CD8-positive, alpha-beta memory T cell (primary cell): ENCODE measurements around the gene C8B. TPM values are rescaled to one million over a fixed set of nuclear protein-coding genes. Genes with fewer than 3 reads are reported as not detected.

Experiments
- CTCF ChIA-PET: fragments of 350-600 bp; sonication (Branson Sonifier 250); formaldehyde crosslinking; loops from one replicate; lab custom pipeline; 2021; ENCODE audit warnings: antibody characterized with exemption; lab: Charles Lee
- POLR2A ChIA-PET: fragments of 350-600 bp; sonication (Branson Sonifier 250); formaldehyde crosslinking; loops from one replicate; lab custom pipeline; 2021; ENCODE audit warnings: antibody characterized with exemption; lab: Charles Lee
- DNase-seq, 5 donors: peaks; one replicate each; pipeline versions ENCODE4 v3.0.0 to v3.0.0-alpha.2; 2020 to 2022; ENCODE audit warnings: mixed read lengths in 1 of 5
- H3K27ac ChIP-seq: one replicate; pipeline ENCODE4 v1.7.0; 2013; ENCODE audit warnings: low read depth, mild to moderate bottlenecking, low read length, moderate library complexity
- H3K27me3 ChIP-seq: 2 replicates; pipeline ENCODE4 v1.7.0; 2013; ENCODE audit warnings: low read length, mild to moderate bottlenecking; ENCODE audit not compliant: insufficient read depth, poor library complexity, severe bottlenecking
- H3K36me3 ChIP-seq: 2 replicates; pipeline ENCODE4 v1.7.0; 2013; ENCODE audit warnings: mild to moderate bottlenecking, low read length, moderate library complexity; ENCODE audit not compliant: insufficient read depth
- H3K4me1 ChIP-seq: 2 replicates; pipeline ENCODE4 v1.7.0; 2013; ENCODE audit warnings: mild to moderate bottlenecking, low read length, moderate library complexity; ENCODE audit not compliant: insufficient read depth
- H3K4me3 ChIP-seq: 2 replicates; pipeline ENCODE4 v1.7.0; 2013; ENCODE audit warnings: mild to moderate bottlenecking, low read length
- H3K9me3 ChIP-seq: 2 replicates; pipeline ENCODE4 v1.7.0; 2013; ENCODE audit warnings: mild to moderate bottlenecking, low read length
- H3K27ac Mint-ChIP-seq, 8 donors: one replicate each; pipeline ENCODE4 v1.8.0; 2020 to 2021; ENCODE audit warnings: mixed read lengths in 8 of 8, mild to moderate bottlenecking in 6 of 8, inconsistent platforms in 3 of 8, moderate library complexity in 3 of 8
- H3K27me3 Mint-ChIP-seq, 2 donors: one replicate each; pipeline ENCODE4 v1.8.0; 2020 to 2021; ENCODE audit warnings: mixed read lengths in 2 of 2, mild to moderate bottlenecking in 1 of 2, moderate library complexity in 1 of 2
- H3K36me3 Mint-ChIP-seq, 3 donors: one replicate each; pipeline ENCODE4 v1.8.0; 2020 to 2021; ENCODE audit warnings: mixed read lengths in 3 of 3, inconsistent platforms in 1 of 3, mild to moderate bottlenecking in 1 of 3
- H3K4me1 Mint-ChIP-seq, 3 donors: one replicate each; pipeline ENCODE4 v1.8.0; 2020 to 2021; ENCODE audit warnings: mixed read lengths in 3 of 3, inconsistent platforms in 1 of 3, mild to moderate bottlenecking in 1 of 3
- H3K4me3 Mint-ChIP-seq, 7 donors: one replicate each; pipeline ENCODE4 v1.8.0; 2020 to 2021; ENCODE audit warnings: mixed read lengths in 7 of 7, mild to moderate bottlenecking in 6 of 7, moderate library complexity in 4 of 7, inconsistent platforms in 2 of 7
- H3K9me3 Mint-ChIP-seq, 5 donors: one replicate each; pipeline ENCODE4 v1.8.0; 2020 to 2022; ENCODE audit warnings: mixed read lengths in 5 of 5, mild to moderate bottlenecking in 3 of 5, moderate library complexity in 2 of 5, inconsistent platforms in 1 of 5
- polyA plus RNA-seq: library from polyadenylated mRNA; unstranded; fragments of 300-500 nt; fragmentation: Illumina TruSeq; gene quantifications from one replicate; pipeline ENCODE4 v1.2.3, GENCODE V29; 2021
- total RNA-seq, 2 experiments: library from RNA; stranded (reverse); gene quantifications; one replicate each; pipeline ENCODE4 v1.2.3, GENCODE V29; 2021

The C8B gene
- total RNA-seq (not detected), polyA plus RNA-seq (not detected)

DNA sequence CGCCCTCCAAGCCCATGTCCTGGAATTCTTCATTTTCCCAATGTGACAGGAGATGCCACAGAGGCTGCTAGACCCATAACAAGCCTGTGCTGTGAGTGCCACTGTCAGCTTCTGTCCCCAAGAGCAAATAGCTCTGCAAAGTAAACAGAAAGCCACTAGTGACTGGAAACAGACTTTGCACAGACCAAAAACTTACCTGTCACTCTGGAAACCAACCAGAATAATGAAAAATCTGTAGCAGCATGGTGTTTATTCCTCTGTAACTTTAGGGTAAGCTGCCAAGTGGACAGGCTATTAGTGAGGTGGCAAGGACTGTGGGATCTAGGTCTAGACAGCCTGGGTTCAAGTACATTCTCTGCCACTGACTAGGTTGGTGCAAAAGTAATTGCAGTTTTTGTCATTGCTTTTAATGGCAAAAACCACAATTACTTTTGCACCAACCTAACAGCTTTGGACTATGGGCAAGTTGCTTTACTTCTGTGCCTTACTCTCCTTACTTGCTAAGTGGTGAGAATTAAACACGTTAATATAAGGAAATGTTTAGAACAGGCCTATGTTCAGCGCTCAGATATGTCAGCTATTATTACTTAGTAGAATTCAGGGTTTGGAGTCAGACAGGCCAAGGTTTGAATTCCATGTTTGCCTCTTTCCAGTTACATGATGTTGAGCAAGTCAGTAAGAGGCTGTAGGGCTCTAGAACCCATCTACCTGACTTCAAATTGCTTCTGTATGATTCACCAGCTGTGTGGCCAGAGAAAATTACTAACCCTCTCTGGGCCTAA, at the start of gene C8B:
Gene C8B, minus strand, starts transcription at position 100 of the 782 bp plus-strand sequence. Its CDS starts 67 bp downstream, at position 33.
- Histone ChIP-seq H3K4me1 (no peaks in the 10 kb centered on the region), H3K27me3 (no peaks in the 10 kb centered on the region), H3K27ac (no peak within 1 kb of the TSS), H3K4me3 (no peak within 1 kb of the TSS), H3K9me3 (no peaks in the 10 kb centered on the region), H3K36me3 (no peaks in the 10 kb centered on the region)
- no peak for DNase-seq
- no peaks in the 10 kb centered on the region for H3K27me3 Mint-ChIP-seq
- POLR2A ChIA-PET: no interaction called here
- no peaks in the 10 kb centered on the region for H3K36me3 Mint-ChIP-seq
- CTCF ChIA-PET: no interaction called here
- H3K4me3 Mint-ChIP-seq: no peak within 1 kb of the TSS
- H3K4me1 Mint-ChIP-seq: no peaks in the 10 kb centered on the region
- no peak within 1 kb of the TSS for H3K27ac Mint-ChIP-seq
- peaks cover 0 to 3% (median 3%) of the 10 kb centered on the region in 5 donors for H3K9me3 Mint-ChIP-seq

DNA sequence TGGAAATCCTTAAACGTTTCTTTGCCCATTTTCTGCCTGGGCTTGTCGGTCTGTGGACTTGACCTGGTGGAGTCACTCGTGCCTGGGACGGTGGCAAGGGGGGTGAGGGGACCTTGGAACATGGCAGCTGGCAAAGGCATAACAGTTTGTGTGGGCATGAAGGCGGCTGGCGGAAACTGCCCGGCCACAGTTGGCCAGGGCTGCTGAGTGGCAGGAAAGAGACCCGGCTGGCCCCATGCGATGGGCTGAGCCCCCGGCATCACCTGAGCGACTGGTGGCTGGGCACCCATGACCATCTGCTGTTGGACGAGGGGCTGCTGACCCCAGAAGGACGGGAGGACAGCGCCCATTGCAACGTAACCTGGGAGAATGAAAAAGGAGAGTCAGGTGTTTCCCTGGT, 49.3 kb upstream of the C8B start:
- CTCF ChIA-PET: no interaction called here
- H3K27me3 ChIP-seq: no peaks in the 10 kb centered on the region
- no peaks in the 10 kb centered on the region for H3K9me3 ChIP-seq
- no peaks in the 10 kb centered on the region for H3K4me1 Mint-ChIP-seq
- no peak overlapping the region for H3K4me3 Mint-ChIP-seq
- H3K4me3 ChIP-seq: no peak overlapping the region
- no peaks in the 10 kb centered on the region for H3K36me3 ChIP-seq
- no peaks in the 10 kb centered on the region for H3K4me1 ChIP-seq
- DNase-seq: no peak
- POLR2A ChIA-PET: no interaction called here
- no peak overlapping the region for H3K27ac ChIP-seq
- H3K27ac Mint-ChIP-seq: no peak overlapping the region
- no peaks in the 10 kb centered on the region for H3K9me3 Mint-ChIP-seq
- no peaks in the 10 kb centered on the region for H3K27me3 Mint-ChIP-seq
- H3K36me3 Mint-ChIP-seq: peaks cover 0 to 13% (median 0%) of the 10 kb centered on the region in 3 donors

DNA sequence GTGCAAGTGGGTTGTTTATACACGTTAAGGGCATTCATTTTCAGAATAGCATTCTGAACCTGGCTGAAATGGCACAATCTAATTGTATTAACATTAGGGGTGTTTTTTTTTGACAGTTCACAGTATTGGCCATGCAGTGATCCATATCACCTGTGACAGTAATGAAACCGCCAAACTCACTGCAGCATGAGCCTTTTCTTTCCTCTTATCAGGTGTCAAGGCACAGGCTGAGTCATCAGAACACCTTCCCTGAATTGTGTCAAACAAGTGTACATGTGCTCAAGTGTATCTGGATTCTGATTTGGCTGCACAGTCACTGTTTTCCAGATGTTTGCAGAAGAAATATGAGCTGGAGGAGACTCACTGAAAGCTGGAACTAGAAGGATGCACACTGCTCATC, 47.7 kb upstream of the C8B start:
- H3K36me3 ChIP-seq: no peaks in the 10 kb centered on the region
- Mint-ChIP-seq H3K9me3 (no peaks in the 10 kb centered on the region), H3K4me1 (no peaks in the 10 kb centered on the region), H3K27ac (no peak overlapping the region), H3K27me3 (no peaks in the 10 kb centered on the region), H3K36me3 (peaks cover 0 to 19% (median 0%) of the 10 kb centered on the region in 3 donors), H3K4me3 (no peak overlapping the region)
- POLR2A ChIA-PET: no interaction called here
- H3K4me3 ChIP-seq: no peak overlapping the region
- DNase-seq: no peak
- H3K9me3 ChIP-seq: no peaks in the 10 kb centered on the region
- H3K27me3 ChIP-seq: no peaks in the 10 kb centered on the region
- H3K4me1 ChIP-seq: no peaks in the 10 kb centered on the region
- CTCF ChIA-PET: no interaction called here
- H3K27ac ChIP-seq: no peak overlapping the region

DNA sequence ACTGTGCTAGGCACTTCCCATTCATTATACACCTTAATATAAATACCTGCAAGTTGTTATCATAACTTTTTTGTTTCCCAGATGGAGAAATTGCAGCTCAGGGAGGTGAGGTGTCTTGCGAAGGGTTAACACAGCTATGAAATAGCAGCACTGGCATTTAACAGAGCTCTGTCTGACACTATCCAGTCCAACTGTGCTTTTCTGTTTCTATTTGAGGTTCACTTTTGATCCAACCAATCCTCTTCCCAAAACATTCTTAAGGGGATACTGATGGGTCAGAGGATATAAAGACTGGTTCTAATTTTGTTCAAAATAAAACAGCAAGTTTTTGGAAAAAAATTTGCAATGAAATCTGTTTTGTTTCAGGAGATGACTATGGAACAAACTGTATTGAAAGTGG, 46.5 kb upstream of the C8B start:
- POLR2A ChIA-PET: no interaction called here
- peaks cover 0 to 19% (median 0%) of the 10 kb centered on the region in 3 donors for H3K36me3 Mint-ChIP-seq
- DNase-seq: no peak
- no peaks in the 10 kb centered on the region for H3K4me1 ChIP-seq
- no peaks in the 10 kb centered on the region for H3K27me3 Mint-ChIP-seq
- H3K4me1 Mint-ChIP-seq: no peaks in the 10 kb centered on the region
- H3K27me3 ChIP-seq: no peaks in the 10 kb centered on the region
- H3K9me3 ChIP-seq: no peaks in the 10 kb centered on the region
- no peak overlapping the region for H3K27ac ChIP-seq
- no peaks in the 10 kb centered on the region for H3K9me3 Mint-ChIP-seq
- H3K4me3 Mint-ChIP-seq: no peak overlapping the region
- no peak overlapping the region for H3K4me3 ChIP-seq
- no peak overlapping the region for H3K27ac Mint-ChIP-seq
- H3K36me3 ChIP-seq: no peaks in the 10 kb centered on the region
- CTCF ChIA-PET: no interaction called here

DNA sequence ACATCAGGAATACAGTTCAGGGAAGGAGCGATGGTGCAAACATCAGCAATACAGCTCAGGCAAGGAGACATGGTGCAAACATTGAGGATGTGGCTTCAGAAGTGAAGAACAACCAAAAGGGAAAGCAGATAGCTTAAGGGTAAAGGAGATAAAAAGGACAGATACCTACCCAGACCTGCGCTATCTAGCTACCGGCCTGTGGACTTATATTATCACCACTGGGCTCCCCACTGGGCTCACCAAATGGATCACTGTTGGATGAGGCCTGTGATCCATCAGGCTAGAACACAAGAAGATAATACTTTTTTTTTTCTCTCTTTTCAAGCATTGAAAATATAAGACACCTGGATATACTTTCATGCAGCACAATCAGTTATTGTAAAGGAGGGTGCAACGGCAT, 44.7 kb upstream of the C8B start:
- H3K27ac ChIP-seq: no peak overlapping the region
- CTCF ChIA-PET: no interaction called here
- POLR2A ChIA-PET: no interaction called here
- DNase-seq: no peak
- no peaks in the 10 kb centered on the region for H3K36me3 ChIP-seq
- Mint-ChIP-seq H3K4me1 (no peaks in the 10 kb centered on the region), H3K36me3 (peaks cover 0 to 19% (median 0%) of the 10 kb centered on the region in 3 donors), H3K27ac (no peak overlapping the region), H3K4me3 (no peak overlapping the region), H3K27me3 (no peaks in the 10 kb centered on the region), H3K9me3 (peaks cover 0 to 2% (median 0%) of the 10 kb centered on the region in 5 donors)
- H3K4me1 ChIP-seq: no peaks in the 10 kb centered on the region
- no peaks in the 10 kb centered on the region for H3K9me3 ChIP-seq
- no peak overlapping the region for H3K4me3 ChIP-seq
- no peaks in the 10 kb centered on the region for H3K27me3 ChIP-seq

DNA sequence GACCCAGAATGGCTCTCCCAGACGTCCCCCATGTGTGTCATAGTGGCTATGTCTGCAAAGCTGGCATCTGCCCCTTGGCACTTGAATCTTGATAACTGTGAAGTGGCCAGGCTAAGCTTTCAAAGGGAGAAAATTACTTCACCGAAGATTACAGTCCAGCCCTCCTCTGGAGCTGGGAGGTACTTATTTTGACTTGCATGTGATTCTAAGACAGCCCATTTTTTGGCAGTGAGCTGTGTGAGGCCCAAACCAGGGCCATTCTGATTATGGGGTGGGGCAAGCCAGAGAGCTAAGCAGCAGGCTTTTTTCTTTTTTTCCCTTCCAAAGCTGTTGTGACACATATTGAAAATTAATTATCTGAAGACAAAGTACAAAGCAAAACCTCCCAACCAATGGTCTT, 42.1 kb upstream of the C8B start:
- H3K36me3 Mint-ChIP-seq: peaks cover 0 to 13% (median 0%) of the 10 kb centered on the region in 3 donors
- no peak overlapping the region for H3K4me3 Mint-ChIP-seq
- Histone ChIP-seq H3K4me3 (no peak overlapping the region), H3K27me3 (no peaks in the 10 kb centered on the region), H3K9me3 (no peaks in the 10 kb centered on the region), H3K4me1 (no peaks in the 10 kb centered on the region), H3K36me3 (no peaks in the 10 kb centered on the region), H3K27ac (no peak overlapping the region)
- no peaks in the 10 kb centered on the region for H3K4me1 Mint-ChIP-seq
- ChIA-PET POLR2A (no interaction called here), CTCF (no interaction called here)
- no peaks in the 10 kb centered on the region for H3K27me3 Mint-ChIP-seq
- H3K27ac Mint-ChIP-seq: no peak overlapping the region
- DNase-seq: no peak
- H3K9me3 Mint-ChIP-seq: peaks cover 0 to 2% (median 0%) of the 10 kb centered on the region in 5 donors

DNA sequence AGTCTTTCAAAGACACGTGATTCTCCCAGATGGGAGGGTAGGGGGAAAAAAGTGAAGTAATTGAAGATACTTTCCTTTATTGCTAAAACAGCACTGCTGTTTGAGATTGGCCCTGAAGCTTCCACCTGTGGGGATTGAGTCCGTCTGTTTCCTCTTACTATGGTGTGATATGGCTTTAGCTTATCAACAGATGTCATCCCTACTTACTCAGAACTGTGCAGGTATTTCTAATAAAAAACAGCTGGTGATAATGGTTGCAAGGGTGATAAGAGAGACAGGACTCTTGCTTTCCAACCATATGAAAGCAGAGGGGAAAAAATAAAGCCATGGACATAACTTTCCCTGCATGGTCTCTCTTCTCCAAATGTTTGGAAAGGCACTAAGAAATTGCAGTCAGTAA, 41.7 kb upstream of the C8B start:
- Mint-ChIP-seq H3K36me3 (peaks cover 0 to 13% (median 0%) of the 10 kb centered on the region in 3 donors), H3K27me3 (no peaks in the 10 kb centered on the region), H3K27ac (no peak overlapping the region), H3K4me1 (no peaks in the 10 kb centered on the region), H3K4me3 (no peak overlapping the region), H3K9me3 (peaks cover 0 to 2% (median 0%) of the 10 kb centered on the region in 5 donors)
- ChIA-PET CTCF (no interaction called here), POLR2A (no interaction called here)
- H3K27ac ChIP-seq: no peak overlapping the region
- no peaks in the 10 kb centered on the region for H3K9me3 ChIP-seq
- no peaks in the 10 kb centered on the region for H3K27me3 ChIP-seq
- H3K4me1 ChIP-seq: no peaks in the 10 kb centered on the region
- DNase-seq: no peak
- H3K36me3 ChIP-seq: no peaks in the 10 kb centered on the region
- H3K4me3 ChIP-seq: no peak overlapping the region

DNA sequence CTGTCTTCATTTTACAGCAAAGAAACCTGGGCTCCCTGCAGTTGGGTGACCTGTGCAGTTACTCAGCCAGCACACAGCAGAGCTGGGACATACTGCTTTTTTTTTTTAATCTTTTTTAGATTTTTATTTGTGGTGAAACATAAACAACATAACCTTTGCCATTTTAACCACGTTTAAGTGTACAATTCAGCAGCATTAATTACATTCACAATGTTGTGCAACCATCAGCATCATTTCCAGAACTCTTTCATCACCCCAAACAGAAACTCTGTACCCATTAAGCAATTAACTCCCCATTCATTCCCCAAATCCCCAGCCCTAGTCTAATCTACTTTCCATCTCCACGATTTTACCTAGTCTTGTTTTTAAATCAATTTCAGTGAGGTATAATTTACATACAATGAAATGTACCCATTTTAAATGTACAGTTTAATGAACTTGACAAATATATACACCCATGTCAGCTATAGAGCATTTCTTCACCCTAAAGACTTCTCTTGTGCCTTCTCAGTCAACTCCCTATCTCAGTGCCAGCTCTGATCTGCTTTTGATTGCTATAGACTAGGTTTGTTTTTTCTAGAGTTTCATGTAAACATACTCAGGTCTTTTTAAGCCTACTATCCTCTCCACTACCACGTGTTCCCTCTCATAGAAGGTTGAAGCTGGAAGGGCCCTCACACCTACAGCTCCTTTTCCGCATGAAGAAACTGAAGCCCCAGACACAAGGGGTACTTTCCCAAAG, 37.8 kb upstream of the C8B start:
- Mint-ChIP-seq H3K27ac (no peak overlapping the region), H3K4me3 (no peak overlapping the region), H3K4me1 (no peaks in the 10 kb centered on the region), H3K36me3 (peaks cover 0 to 4% (median 0%) of the 10 kb centered on the region in 3 donors), H3K27me3 (peaks cover 0 to 3% of the 10 kb centered on the region in 2 donors), H3K9me3 (peaks cover 0 to 2% (median 0%) of the 10 kb centered on the region in 5 donors)
- DNase-seq: no peak
- H3K27ac ChIP-seq: no peak overlapping the region
- CTCF ChIA-PET: no interaction called here
- no peaks in the 10 kb centered on the region for H3K36me3 ChIP-seq
- no peaks in the 10 kb centered on the region for H3K4me1 ChIP-seq
- H3K27me3 ChIP-seq: no peaks in the 10 kb centered on the region
- POLR2A ChIA-PET: no interaction called here
- H3K9me3 ChIP-seq: no peaks in the 10 kb centered on the region
- no peak overlapping the region for H3K4me3 ChIP-seq
